Measurements from ENCODE around the gene SLC43A1.

Gene SLC43A1

DNA sequence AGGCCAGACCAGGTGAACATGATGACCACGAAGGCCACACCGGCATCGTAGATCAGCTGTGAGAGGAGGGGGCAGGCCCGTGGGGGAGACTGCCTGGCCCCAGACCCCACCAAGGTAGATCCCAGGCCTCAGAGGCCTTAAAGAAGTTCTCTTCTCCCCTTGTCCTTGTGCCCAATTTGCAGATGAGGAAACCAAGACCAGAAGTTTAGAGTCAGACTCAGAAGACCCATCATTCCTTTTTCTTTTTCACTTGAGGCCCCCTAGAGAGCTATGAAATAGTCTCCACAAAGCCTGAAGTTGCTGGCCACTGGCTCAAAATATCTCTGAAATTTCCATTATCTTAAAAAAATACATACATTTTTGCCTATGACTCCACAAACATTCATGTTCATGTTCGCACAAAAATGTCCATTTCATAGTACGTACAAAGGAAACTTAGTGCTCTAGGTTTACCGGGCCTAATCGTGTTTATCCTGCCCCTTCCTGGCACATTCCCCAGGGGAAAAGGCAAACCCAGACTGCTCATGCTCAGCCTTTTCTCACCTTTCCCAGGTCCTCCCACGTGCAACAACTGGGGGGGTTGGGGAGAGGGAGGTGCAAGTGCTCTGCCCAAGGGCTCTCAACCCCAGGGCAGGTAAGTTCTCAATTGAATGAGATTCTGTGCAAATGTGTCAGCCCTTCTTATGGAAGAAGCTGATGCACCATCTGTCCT lies 19.2 kb downstream of the SLC43A1 start:
- TF ChIP-seq, protein P1, sequence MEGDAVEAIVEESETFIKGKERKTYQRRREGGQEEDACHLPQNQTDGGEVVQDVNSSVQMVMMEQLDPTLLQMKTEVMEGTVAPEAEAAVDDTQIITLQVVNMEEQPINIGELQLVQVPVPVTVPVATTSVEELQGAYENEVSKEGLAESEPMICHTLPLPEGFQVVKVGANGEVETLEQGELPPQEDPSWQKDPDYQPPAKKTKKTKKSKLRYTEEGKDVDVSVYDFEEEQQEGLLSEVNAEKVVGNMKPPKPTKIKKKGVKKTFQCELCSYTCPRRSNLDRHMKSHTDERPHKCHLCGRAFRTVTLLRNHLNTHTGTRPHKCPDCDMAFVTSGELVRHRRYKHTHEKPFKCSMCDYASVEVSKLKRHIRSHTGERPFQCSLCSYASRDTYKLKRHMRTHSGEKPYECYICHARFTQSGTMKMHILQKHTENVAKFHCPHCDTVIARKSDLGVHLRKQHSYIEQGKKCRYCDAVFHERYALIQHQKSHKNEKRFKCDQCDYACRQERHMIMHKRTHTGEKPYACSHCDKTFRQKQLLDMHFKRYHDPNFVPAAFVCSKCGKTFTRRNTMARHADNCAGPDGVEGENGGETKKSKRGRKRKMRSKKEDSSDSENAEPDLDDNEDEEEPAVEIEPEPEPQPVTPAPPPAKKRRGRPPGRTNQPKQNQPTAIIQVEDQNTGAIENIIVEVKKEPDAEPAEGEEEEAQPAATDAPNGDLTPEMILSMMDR (IDR thresholded peaks at IDR 0.05; ENCODE audit: low read depth, low read length), result no peak
- in situ Hi-C loops (cut with HindIII; ENCODE audit: low sequenced_read_pairs), result no loop called here
- no peak for DNase-seq (ENCODE audit: low read depth, low spot score)
- no peak overlapping the region for H3K4me3 ChIP-seq (ENCODE audit: low read depth, low read length)

DNA sequence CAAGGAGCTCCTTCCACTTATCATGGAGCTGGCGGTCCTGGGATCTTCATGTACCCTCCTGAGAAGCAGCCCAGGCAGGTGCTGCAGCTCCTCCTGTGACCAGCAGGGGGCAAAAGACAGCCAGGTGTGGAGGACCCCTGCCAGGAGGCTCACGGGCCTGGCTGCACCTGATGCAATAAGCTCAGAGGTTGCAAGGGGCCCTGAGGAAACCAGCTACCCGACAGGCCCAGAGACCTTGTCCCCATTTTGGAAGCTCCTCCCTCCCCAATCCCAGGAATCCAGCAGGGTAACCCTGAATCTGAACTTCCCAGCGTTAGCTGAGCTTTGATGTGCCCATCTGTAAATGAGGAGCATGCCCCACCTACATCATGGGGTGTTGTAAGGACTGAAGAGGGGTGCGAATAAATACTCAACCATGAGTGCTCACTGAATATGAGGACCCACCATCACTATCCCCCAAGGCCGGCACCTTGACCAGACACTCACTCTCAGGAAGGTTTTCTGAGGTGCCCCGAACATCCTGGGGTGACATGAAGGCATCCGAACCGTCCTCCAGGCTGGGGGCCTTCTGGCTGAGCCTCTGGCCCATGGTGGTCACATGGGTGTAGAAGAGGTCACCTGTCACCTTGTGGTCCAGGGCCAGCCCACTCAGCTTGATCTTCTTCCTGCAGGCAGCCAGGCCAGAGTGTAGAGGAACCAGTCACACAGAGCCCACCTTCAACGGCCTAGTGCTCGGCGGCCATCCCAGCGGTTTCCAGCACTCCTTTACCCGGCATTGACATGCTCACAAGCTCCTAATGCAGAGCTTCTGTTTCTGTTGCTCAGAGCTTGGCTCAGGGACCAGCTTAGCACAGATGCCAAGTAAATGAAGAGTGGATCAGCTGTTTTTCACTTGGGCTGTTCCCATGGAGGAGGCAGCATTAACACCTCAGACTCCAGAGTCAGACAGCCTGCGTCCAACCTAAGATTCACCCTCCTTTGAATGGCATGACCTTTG lies 21.7 kb downstream of the SLC43A1 start:
- DNase-seq (ENCODE audit: low read depth, low spot score), result peak; percentile 30
- in situ Hi-C loops (cut with HindIII; ENCODE audit: low sequenced_read_pairs), result no loop called here
- no peak overlapping the region for H3K4me3 ChIP-seq (ENCODE audit: low read depth, low read length)
- TF ChIP-seq, protein P1 (IDR thresholded peaks at IDR 0.05; ENCODE audit: low read depth, low read length), result peak; percentile 96

DNA sequence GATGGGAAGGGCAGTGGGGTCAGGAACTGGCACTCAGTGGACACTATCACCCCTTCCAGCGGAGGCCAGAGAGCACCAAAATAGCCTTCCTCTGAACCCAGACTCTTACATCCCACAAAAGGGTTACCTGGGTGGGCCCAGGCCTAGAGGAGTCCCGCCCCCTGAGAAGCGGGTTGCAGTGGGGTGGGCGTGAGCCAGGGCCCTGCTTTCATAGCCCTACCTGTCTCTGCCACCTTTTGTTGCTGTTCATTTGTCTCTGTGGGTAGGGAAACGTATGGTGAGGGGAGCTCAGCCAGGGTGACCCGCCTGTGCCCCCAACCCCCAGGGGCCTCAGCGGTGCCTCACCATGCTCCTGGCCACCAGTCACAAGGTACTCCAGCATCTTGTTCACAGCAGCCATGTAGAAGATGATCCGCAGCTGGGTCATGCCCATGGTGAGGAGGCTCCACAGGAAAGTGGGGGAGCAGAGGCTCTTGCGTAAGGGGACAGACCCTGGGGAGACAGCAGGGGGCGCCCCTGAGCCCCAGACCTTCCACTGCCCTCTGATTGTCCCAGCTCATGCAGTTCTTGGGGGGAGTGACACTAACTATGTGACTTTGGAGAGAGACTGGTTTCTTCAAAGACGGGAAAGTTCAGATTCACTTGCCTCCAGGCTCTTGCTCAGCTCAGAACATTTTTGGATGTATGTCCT lies 24.0 kb downstream of the SLC43A1 start:
- in situ Hi-C loops (cut with HindIII; ENCODE audit: low sequenced_read_pairs), result no loop called here
- TF ChIP-seq, protein P1 (IDR thresholded peaks at IDR 0.05; ENCODE audit: low read depth, low read length), result peak; percentile 71
- DNase-seq (ENCODE audit: low read depth, low spot score), result no peak
- no peak overlapping the region for H3K4me3 ChIP-seq (ENCODE audit: low read depth, low read length)

DNA sequence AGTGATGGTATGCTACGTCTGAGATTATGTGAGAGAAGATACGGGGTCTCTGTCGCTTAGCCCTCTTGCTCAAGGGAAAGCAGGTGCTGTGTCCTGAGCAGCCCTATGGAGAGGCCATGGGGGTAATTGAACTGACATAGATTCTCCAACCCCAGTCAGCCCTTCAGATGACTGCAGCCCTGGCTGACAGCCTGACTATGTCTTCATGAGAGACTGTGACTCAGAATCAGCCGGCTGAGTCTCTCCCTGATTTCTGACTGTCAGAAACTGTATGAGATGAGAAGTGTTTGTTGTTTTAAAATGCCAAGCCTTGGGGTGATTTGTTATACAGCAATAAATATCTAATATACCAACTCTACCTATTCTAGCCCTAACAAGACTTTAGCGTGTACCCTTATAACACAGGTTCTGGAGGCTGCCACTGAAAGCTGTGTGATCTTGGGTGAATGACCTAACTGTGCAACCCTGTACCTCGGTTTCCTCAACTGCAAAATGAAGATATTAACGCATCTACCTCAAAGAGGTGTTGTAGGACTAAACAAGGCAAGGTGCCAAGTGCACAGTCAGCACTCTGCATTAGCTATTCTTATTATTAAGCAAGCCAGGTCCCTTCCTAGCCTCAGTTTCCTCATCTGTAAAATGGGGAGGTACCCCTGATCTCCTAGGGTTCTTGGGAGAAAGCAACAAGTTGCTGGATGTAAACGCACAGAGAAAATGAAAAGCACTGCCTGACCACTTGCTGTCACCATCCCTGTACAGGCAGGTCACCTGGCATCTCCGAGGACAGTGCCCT lies 24.9 kb downstream of the SLC43A1 start:
- in situ Hi-C loops (cut with HindIII; ENCODE audit: low sequenced_read_pairs), result no loop called here
- H3K4me3 ChIP-seq (ENCODE audit: low read depth, low read length), result no peak overlapping the region
- no peak for DNase-seq (ENCODE audit: low read depth, low spot score)

DNA sequence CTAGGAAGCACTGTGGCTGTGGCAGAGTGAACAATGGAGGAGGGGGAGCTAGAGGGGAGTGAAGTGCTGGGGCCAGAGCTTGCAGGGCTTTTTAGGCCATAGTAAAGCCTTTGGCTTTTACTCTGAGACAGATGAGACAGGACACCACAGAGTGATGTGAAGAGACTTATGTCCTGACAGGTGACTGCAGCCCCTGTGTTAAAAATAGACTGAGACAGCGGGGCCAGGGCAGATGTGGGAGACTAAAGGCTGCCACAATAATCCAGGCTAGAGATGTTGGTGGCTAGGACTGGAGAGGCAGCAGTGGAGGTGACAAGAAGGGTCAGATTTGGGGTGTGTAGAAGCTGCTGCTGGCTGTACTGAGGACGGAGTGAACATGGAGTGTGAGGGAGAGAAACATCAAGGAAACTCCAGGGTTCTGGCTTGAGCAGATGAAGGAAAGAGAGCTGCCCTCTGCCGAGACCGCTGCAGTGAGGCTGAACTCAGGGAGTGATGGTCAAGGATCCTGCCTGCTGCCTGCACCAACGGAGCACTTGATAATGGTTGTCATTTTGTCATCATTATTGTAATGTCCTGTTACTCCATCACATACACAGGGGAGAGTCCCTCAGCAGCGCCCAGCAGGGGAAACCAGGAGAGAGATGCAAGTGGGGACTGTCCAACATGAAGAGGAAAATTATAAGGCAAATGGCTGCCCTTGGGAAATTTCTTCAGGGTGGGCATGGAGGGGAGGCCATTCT lies 27.4 kb downstream of the SLC43A1 start:
- no peak overlapping the region for H3K4me3 ChIP-seq (ENCODE audit: low read depth, low read length)
- in situ Hi-C loops (cut with HindIII; ENCODE audit: low sequenced_read_pairs), result no loop called here
- TF ChIP-seq, protein P1 (IDR thresholded peaks at IDR 0.05; ENCODE audit: low read depth, low read length), result no peak
- no peak for DNase-seq (ENCODE audit: low read depth, low spot score)

More for the DNA sequence above, 24.9 kb downstream of the SLC43A1 start:
- TF ChIP-seq, protein P1 (IDR thresholded peaks at IDR 0.05; ENCODE audit: low read depth, low read length), result no peak
